GM21447 (cell line): ENCODE results near the gene COL4A1.

Experiments used
- ATAC-seq: cut with Tn5 transposase; IDR thresholded peaks from one replicate; pipeline ENCODE4 v1.9.1; 2021; ENCODE audit not compliant: unreplicated experiment

The COL4A1 gene

GRCh38 chr13:110310541-110311442 lies 3.8 kb upstream of the COL4A1 start:
- ATAC-seq, result no peak

- no peak for ATAC-seq
Measured at GRCh38 chr13:110309661-110310524, 2.9 kb upstream of the COL4A1 start.

GRCh38 chr13:110308656-110309359 lies 1.9 kb upstream of the COL4A1 start:
- ATAC-seq, result no peak

GRCh38 chr13:110307767-110308655 lies 1.1 kb upstream of the COL4A1 start:
- ATAC-seq, result no peak

GRCh38 chr13:110306340-110306959 lies 507 bp downstream of the COL4A1 start:
- no peak for ATAC-seq

- no peak for ATAC-seq
Measured at GRCh38 chr13:110305949-110306339, 1.0 kb downstream of the COL4A1 start.

GRCh38 chr13:110305544-110305943 lies 1.4 kb downstream of the COL4A1 start:
- no peak for ATAC-seq

- no peak for ATAC-seq
Measured at GRCh38 chr13:110305001-110305400, 2.0 kb downstream of the COL4A1 start.

- no peak for ATAC-seq
Measured at GRCh38 chr13:110304256-110304655, 2.7 kb downstream of the COL4A1 start.

GRCh38 chr13:110303644-110304043 lies 3.3 kb downstream of the COL4A1 start:
- ATAC-seq, result no peak

- ATAC-seq, result no peak
Measured at GRCh38 chr13:110302997-110303396, 4.0 kb downstream of the COL4A1 start.

GRCh38 chr13:110301606-110302553 lies 5.1 kb downstream of the COL4A1 start:
- no peak for ATAC-seq

- no peak for ATAC-seq
Measured at GRCh38 chr13:110301083-110301482, 5.9 kb downstream of the COL4A1 start.

GRCh38 chr13:110300090-110300815 lies 6.7 kb downstream of the COL4A1 start:
- no peak for ATAC-seq

GRCh38 chr13:110299283-110299840 lies 7.6 kb downstream of the COL4A1 start:
- no peak for ATAC-seq

GRCh38 chr13:110298505-110299282 lies 8.3 kb downstream of the COL4A1 start:
- ATAC-seq, result no peak
